ENCODE results near the gene LCE3B.

The LCE3B gene

GRCh38 chr1:152582647-152583046 is 31.0 kb upstream of the LCE3B start:
- DNase-seq (ENCODE audit: low read depth in 2 of 2): no peak
- no peak for TF ChIP-seq CTCF (IDR thresholded peaks at IDR 0.05; ENCODE audit: low read depth, low read length)
- no peak overlapping the region for H3K4me3 ChIP-seq (replicated peaks in 1 of 2; ENCODE audit: low read depth in 2 of 2, low read length in 2 of 2)

- no peak for TF ChIP-seq CTCF (IDR thresholded peaks at IDR 0.05; ENCODE audit: low read depth, low read length)
- H3K4me3 ChIP-seq (replicated peaks in 1 of 2; ENCODE audit: low read depth in 2 of 2, low read length in 2 of 2): no peak overlapping the region
- DNase-seq (ENCODE audit: low read depth in 2 of 2): no peak
These were observed 28.0 kb upstream of the LCE3B start for GRCh38 chr1:152585586-152585985.

- no peak overlapping the region for H3K4me3 ChIP-seq (replicated peaks in 1 of 2; ENCODE audit: low read depth in 2 of 2, low read length in 2 of 2)
- no peak for DNase-seq (ENCODE audit: low read depth in 2 of 2)
- TF ChIP-seq CTCF (IDR thresholded peaks at IDR 0.05; ENCODE audit: low read depth, low read length): no peak
These were observed 16.6 kb upstream of the LCE3B start for GRCh38 chr1:152596986-152597385.

GRCh38 chr1:152599934-152600333 is 13.7 kb upstream of the LCE3B start, which contains the start of gene LCE3C:
Gene LCE3C, plus strand, starts transcription at chr1:152600234. Its CDS starts 498 bp downstream, at chr1:152600732.
- DNase-seq (ENCODE audit: low read depth in 2 of 2): no peak
- TF ChIP-seq CTCF (IDR thresholded peaks at IDR 0.05; ENCODE audit: low read depth, low read length): no peak
- H3K4me3 ChIP-seq (replicated peaks in 1 of 2; ENCODE audit: low read depth in 2 of 2, low read length in 2 of 2): no peak within 1 kb of the TSS

GRCh38 chr1:152621993-152622392 is 8.4 kb downstream of the LCE3B start:
- DNase-seq (ENCODE audit: low read depth in 2 of 2): no peak
- TF ChIP-seq CTCF (IDR thresholded peaks at IDR 0.05; ENCODE audit: low read depth, low read length): no peak
- H3K4me3 ChIP-seq (replicated peaks in 1 of 2; ENCODE audit: low read depth in 2 of 2, low read length in 2 of 2): no peak overlapping the region

GRCh38 chr1:152622803-152623202 is 9.2 kb downstream of the LCE3B start, which contains the start of gene LCE3A:
Gene LCE3A, minus strand, starts transcription at chr1:152623103. Its CDS starts 0 bp downstream, at chr1:152623103.
- DNase-seq (ENCODE audit: low read depth in 2 of 2): no peak
- H3K4me3 ChIP-seq (replicated peaks in 1 of 2; ENCODE audit: low read depth in 2 of 2, low read length in 2 of 2): no peak within 1 kb of the TSS
- TF ChIP-seq CTCF (IDR thresholded peaks at IDR 0.05; ENCODE audit: low read depth, low read length): no peak

- DNase-seq (ENCODE audit: low read depth in 2 of 2): no peak
- H3K4me3 ChIP-seq (replicated peaks in 1 of 2; ENCODE audit: low read depth in 2 of 2, low read length in 2 of 2): no peak overlapping the region
- no peak for TF ChIP-seq CTCF (IDR thresholded peaks at IDR 0.05; ENCODE audit: low read depth, low read length)
These were observed 9.7 kb downstream of the LCE3B start for GRCh38 chr1:152623203-152623844.

All from cardiac fibroblast (primary cell).